GM23338 (cell line): ENCODE measurements around the gene ABCA1. TPM values are rescaled to one million over a fixed set of nuclear protein-coding genes. Genes with fewer than 3 reads are reported as not detected.

Experiments
- ATAC-seq: fragments of 200-7000 bp; cut with Tn5 transposase; 3 replicates; pipeline ENCODE4 v1.9.1; 2020
- DNase-seq: peaks from one replicate; pipeline ENCODE4 v3.0.0-alpha.2; 2015; ENCODE audit warnings: low spot score
- H2AFZ ChIP-seq: fragments of 200-600 bp; sonication (generic); 2 replicates; pipeline ENCODE4 v1.8.0; 2016; ENCODE audit warnings: antibody characterized with exemption, mild to moderate bottlenecking, moderate library complexity
- H3F3A ChIP-seq: fragments of 200-600 bp; sonication (generic); replicated peaks from 2 replicates; pipeline ENCODE4 v1.8.0; 2017; ENCODE audit warnings: antibody characterized with exemption, mixed run types, low read depth
- H3K27ac ChIP-seq: fragments of 200-600 bp; sonication (generic); 2 replicates; pipeline ENCODE4 v1.6.1; 2016; ENCODE audit warnings: low read depth
- H3K27me3 ChIP-seq: fragments of 200-600 bp; sonication (generic); 2 replicates; pipeline ENCODE4 v1.8.0; 2016; ENCODE audit warnings: mild to moderate bottlenecking, mixed run types, moderate library complexity; ENCODE audit not compliant: insufficient read depth
- H3K36me3 ChIP-seq: fragments of 200-600 bp; sonication (generic); 2 replicates; pipeline ENCODE4 v1.8.0; 2016; ENCODE audit warnings: mild to moderate bottlenecking; ENCODE audit not compliant: insufficient read depth
- H3K4me1 ChIP-seq: fragments of 200-600 bp; sonication (generic); 2 replicates; pipeline ENCODE4 v1.8.0; 2016; ENCODE audit warnings: mild to moderate bottlenecking, moderate library complexity; ENCODE audit not compliant: insufficient read depth
- H3K4me2 ChIP-seq: fragments of 200-600 bp; sonication (generic); 2 replicates; pipeline ENCODE4 v1.7.1; 2017; ENCODE audit warnings: mixed run types
- H3K4me3 ChIP-seq: fragments of 200-600 bp; sonication (generic); 2 replicates; pipeline ENCODE4 v1.6.1; 2016; ENCODE audit warnings: mixed run types
- H3K79me2 ChIP-seq: fragments of 200-600 bp; sonication (generic); replicated peaks from 2 replicates; pipeline ENCODE4 v1.8.0; 2017; ENCODE audit warnings: mild to moderate bottlenecking; ENCODE audit not compliant: insufficient read depth
- H3K9me2 ChIP-seq: fragments of 200-600 bp; sonication (generic); 2 replicates; pipeline ENCODE4 v1.8.0; 2017; ENCODE audit not compliant: insufficient read depth
- H4K20me1 ChIP-seq: fragments of 200-600 bp; sonication (generic); replicated peaks from 2 replicates; pipeline ENCODE4 v1.8.0; 2017; ENCODE audit warnings: mild to moderate bottlenecking; ENCODE audit not compliant: insufficient read depth
- H3K27ac Mint-ChIP-seq: 2 replicates; pipeline ENCODE4 v1.8.0; 2020; ENCODE audit warnings: inconsistent platforms, mild to moderate bottlenecking, moderate library complexity, mixed read lengths
- H3K27me3 Mint-ChIP-seq: 3 replicates; pipeline ENCODE4 v1.8.0; 2022; ENCODE audit warnings: low read depth, mild to moderate bottlenecking, moderate library complexity, mixed read lengths, inconsistent platforms; ENCODE audit not compliant: insufficient read depth, poor library complexity
- H3K36me3 Mint-ChIP-seq: 3 replicates; pipeline ENCODE4 v1.8.0; 2021; ENCODE audit warnings: low read depth, mild to moderate bottlenecking, inconsistent platforms, moderate library complexity, mixed read lengths
- H3K4me1 Mint-ChIP-seq: 3 replicates; pipeline ENCODE4 v1.8.0; 2020; ENCODE audit warnings: mild to moderate bottlenecking, inconsistent platforms, mixed read lengths
- H3K4me3 Mint-ChIP-seq: 3 replicates; pipeline ENCODE4 v1.8.0; 2021; ENCODE audit warnings: moderate library complexity, mild to moderate bottlenecking, inconsistent platforms, mixed read lengths
- H3K9me3 Mint-ChIP-seq: 3 replicates; pipeline ENCODE4 v1.8.0; 2020; ENCODE audit warnings: moderate library complexity, mild to moderate bottlenecking, inconsistent platforms, mixed read lengths
- CREB1 ChIP-seq: fragments of 250-450 bp; sonication (Bioruptor Pico); IDR thresholded peaks from 2 replicates; pipeline ENCODE4 v1.5.0; 2020; ENCODE audit warnings: low read depth, mild to moderate bottlenecking, moderate library complexity
- EZH2 ChIP-seq: fragments of 200-600 bp; sonication (generic); IDR thresholded peaks from one replicate; pipeline ENCODE4 v1.8.0; 2017; ENCODE audit warnings: antibody characterized with exemption, mild to moderate bottlenecking, low read depth; ENCODE audit not compliant: unreplicated experiment
- EZH2phosphoT487 ChIP-seq: fragments of 200-600 bp; sonication (generic); IDR thresholded peaks from one replicate; pipeline ENCODE4 v1.8.1; 2018; ENCODE audit warnings: antibody characterized with exemption; ENCODE audit not compliant: unreplicated experiment
- JUNB ChIP-seq: IDR thresholded peaks from one replicate; pipeline ENCODE4 v1.6.1; 2016; ENCODE audit warnings: antibody characterized with exemption; ENCODE audit not compliant: unreplicated experiment
- NANOG ChIP-seq: IDR thresholded peaks from 2 replicates; pipeline ENCODE4 v1.6.1; 2016; ENCODE audit warnings: antibody characterized with exemption, borderline replicate concordance
- POLR2AphosphoS5 ChIP-seq: IDR thresholded peaks from 2 replicates; pipeline ENCODE4 v1.6.1; 2016; ENCODE audit warnings: antibody characterized with exemption, low read depth
- STAT1 ChIP-seq: IDR thresholded peaks from one replicate; pipeline ENCODE4 v1.6.1; 2016; ENCODE audit warnings: antibody characterized with exemption; ENCODE audit not compliant: unreplicated experiment
- ZNF114 ChIP-seq: fragments of 250-450 bp; sonication (Bioruptor Pico); IDR thresholded peaks from 2 replicates; pipeline ENCODE4 v1.5.0; 2020; ENCODE audit warnings: mild to moderate bottlenecking, moderate library complexity
- ZNF331 ChIP-seq: fragments of 250-450 bp; sonication (Bioruptor Pico); IDR thresholded peaks from 2 replicates; pipeline ENCODE4 v1.5.0; 2020; ENCODE audit warnings: low read depth, mild to moderate bottlenecking, moderate library complexity
- ZNF462 ChIP-seq: fragments of 250-450 bp; sonication (Bioruptor Pico); IDR thresholded peaks from 2 replicates; pipeline ENCODE4 v1.5.0; 2020; ENCODE audit warnings: mild to moderate bottlenecking, moderate library complexity
- polyA plus RNA-seq: library from polyadenylated mRNA; unstranded; fragments of >200 nt; fragmentation: Nextera tagmentation; extraction: Ambion mirVana; gene quantifications from 2 replicates; pipeline ENCODE4 v1.2.1, GENCODE V29; 2016
- total RNA-seq: library from RNA; depleted of rRNA; stranded (reverse); fragments of >200 nt; shearing (Covaris generic); gene quantifications from 2 replicates; pipeline ENCODE4 v1.2.3, GENCODE V29; 2014
- TF ChIP-seq, protein P1 (sequence below): IDR thresholded peaks from one replicate; pipeline ENCODE4 v1.6.1; 2018; ENCODE audit warnings: antibody characterized with exemption; ENCODE audit not compliant: unreplicated experiment
- TF ChIP-seq, protein P2 (sequence below), 2 experiments: fragments of 200-600 bp in 1 of 2; sonication (generic) in 1 of 2; conservative IDR thresholded peaks; 2 replicates each; pipeline versions ENCODE4 v1.5.1 to v1.6.1; 2016 to 2017; ENCODE audit warnings: antibody characterized with exemption in 2 of 2, low read depth in 2 of 2, mild to moderate bottlenecking in 2 of 2, moderate library complexity in 1 of 2

The ABCA1 gene
- total and polyA plus RNA-seq, 2 experiments from 2014 or later, result 1.4 to 2.8 TPM

DNA sequence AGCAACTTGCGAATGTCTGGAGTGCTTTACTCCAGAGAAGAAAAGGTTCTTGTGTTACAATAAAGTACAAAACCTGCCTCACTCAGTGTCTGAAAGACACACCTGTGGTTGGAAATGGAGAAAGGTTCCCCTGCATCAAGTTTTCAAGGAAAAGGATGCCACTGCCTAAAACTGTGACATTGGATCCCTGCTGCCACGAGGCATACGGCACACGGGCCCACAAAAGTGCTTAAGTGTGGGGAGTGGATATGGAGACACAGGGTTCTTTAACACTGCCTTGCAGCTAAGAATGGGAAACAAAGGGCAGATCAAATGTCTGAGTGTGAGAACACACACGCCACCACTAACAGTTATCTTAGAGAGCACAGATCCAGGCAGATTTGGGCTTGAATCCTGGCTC, 89.0 kb downstream of the ABCA1 start:
- no peaks in the 10 kb centered on the region for H4K20me1 ChIP-seq
- no peak overlapping the region for H3K4me3 ChIP-seq
- no peaks in the 10 kb centered on the region for H3K27me3 ChIP-seq
- H3K4me2 ChIP-seq, result no peak overlapping the region
- DNase-seq, result no peak
- H3F3A ChIP-seq, result no peaks in the 10 kb centered on the region
- TF ChIP-seq ZNF331 (CRISPR knock-in tag) (no peak), EZH2 (no peak), STAT1 (no peak), CREB1 (CRISPR knock-in tag) (no peak), EZH2phosphoT487 (no peak), ZNF114 (CRISPR knock-in tag) (no peak), JUNB (no peak), ZNF462 (CRISPR knock-in tag) (no peak), POLR2AphosphoS5 (no peak), NANOG (no peak)
- TF ChIP-seq, protein P1, sequence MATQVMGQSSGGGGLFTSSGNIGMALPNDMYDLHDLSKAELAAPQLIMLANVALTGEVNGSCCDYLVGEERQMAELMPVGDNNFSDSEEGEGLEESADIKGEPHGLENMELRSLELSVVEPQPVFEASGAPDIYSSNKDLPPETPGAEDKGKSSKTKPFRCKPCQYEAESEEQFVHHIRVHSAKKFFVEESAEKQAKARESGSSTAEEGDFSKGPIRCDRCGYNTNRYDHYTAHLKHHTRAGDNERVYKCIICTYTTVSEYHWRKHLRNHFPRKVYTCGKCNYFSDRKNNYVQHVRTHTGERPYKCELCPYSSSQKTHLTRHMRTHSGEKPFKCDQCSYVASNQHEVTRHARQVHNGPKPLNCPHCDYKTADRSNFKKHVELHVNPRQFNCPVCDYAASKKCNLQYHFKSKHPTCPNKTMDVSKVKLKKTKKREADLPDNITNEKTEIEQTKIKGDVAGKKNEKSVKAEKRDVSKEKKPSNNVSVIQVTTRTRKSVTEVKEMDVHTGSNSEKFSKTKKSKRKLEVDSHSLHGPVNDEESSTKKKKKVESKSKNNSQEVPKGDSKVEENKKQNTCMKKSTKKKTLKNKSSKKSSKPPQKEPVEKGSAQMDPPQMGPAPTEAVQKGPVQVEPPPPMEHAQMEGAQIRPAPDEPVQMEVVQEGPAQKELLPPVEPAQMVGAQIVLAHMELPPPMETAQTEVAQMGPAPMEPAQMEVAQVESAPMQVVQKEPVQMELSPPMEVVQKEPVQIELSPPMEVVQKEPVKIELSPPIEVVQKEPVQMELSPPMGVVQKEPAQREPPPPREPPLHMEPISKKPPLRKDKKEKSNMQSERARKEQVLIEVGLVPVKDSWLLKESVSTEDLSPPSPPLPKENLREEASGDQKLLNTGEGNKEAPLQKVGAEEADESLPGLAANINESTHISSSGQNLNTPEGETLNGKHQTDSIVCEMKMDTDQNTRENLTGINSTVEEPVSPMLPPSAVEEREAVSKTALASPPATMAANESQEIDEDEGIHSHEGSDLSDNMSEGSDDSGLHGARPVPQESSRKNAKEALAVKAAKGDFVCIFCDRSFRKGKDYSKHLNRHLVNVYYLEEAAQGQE, result no peak
- TF ChIP-seq, protein P2, sequence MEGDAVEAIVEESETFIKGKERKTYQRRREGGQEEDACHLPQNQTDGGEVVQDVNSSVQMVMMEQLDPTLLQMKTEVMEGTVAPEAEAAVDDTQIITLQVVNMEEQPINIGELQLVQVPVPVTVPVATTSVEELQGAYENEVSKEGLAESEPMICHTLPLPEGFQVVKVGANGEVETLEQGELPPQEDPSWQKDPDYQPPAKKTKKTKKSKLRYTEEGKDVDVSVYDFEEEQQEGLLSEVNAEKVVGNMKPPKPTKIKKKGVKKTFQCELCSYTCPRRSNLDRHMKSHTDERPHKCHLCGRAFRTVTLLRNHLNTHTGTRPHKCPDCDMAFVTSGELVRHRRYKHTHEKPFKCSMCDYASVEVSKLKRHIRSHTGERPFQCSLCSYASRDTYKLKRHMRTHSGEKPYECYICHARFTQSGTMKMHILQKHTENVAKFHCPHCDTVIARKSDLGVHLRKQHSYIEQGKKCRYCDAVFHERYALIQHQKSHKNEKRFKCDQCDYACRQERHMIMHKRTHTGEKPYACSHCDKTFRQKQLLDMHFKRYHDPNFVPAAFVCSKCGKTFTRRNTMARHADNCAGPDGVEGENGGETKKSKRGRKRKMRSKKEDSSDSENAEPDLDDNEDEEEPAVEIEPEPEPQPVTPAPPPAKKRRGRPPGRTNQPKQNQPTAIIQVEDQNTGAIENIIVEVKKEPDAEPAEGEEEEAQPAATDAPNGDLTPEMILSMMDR (conservative IDR thresholded peaks at IDR 0.05; ENCODE audit: low read depth in 2 of 2), result no peak
- H3K9me2 ChIP-seq, result no peaks in the 10 kb centered on the region
- no peaks in the 10 kb centered on the region for H3K9me3 Mint-ChIP-seq
- H3K27ac ChIP-seq, result no peak overlapping the region
- no peaks in the 10 kb centered on the region for H3K27me3 Mint-ChIP-seq
- no peaks in the 10 kb centered on the region for H3K79me2 ChIP-seq
- H2AFZ ChIP-seq, result no peak overlapping the region
- H3K4me1 ChIP-seq, result peaks cover 6% of the 10 kb centered on the region; the same call in 1 of the 2 replicates
- peaks cover 12% of the 10 kb centered on the region; the same call in 2 of the 3 replicates for H3K4me1 Mint-ChIP-seq
- peaks cover 21% of the 10 kb centered on the region for H3K36me3 Mint-ChIP-seq
- H3K27ac Mint-ChIP-seq, result no peak overlapping the region
- no peaks in the 10 kb centered on the region for H3K36me3 ChIP-seq
- no peak overlapping the region for H3K4me3 Mint-ChIP-seq
- no peak for ATAC-seq
